ENCODE measurements around the gene ARHGAP6. TPM values are rescaled to one million over a fixed set of nuclear protein-coding genes. Genes with fewer than 3 reads are reported as not detected.

ARHGAP6 gene
- total RNA-seq, 1 donor from 2014 or later: 16.7 TPM

GRCh38 chrX:11381464-11381863, 284.3 kb downstream of the ARHGAP6 start:
- peak; percentile 54 for TF ChIP-seq CTCF (IDR thresholded peaks at IDR 0.05)
- Histone ChIP-seq H3K27me3 (ENCODE audit: low read depth) (no peaks in the 10 kb centered on the region), H3K4me3 (no peak overlapping the region), H3K4me1 (no peaks in the 10 kb centered on the region), H3K36me3 (no peaks in the 10 kb centered on the region), H3K9me3 (no peaks in the 10 kb centered on the region), H3K27ac (no peak overlapping the region)
- ATAC-seq: peak; percentile 61 to 87
- intact Hi-C loops (cut with DNase I): no loop called here
- DNase-seq: no peak

GRCh38 chrX:11380187-11380844, 285.4 kb downstream of the ARHGAP6 start:
- no peak for TF ChIP-seq CTCF (IDR thresholded peaks at IDR 0.05)
- DNase-seq: no peak
- intact Hi-C loops (cut with DNase I): no loop called here
- Histone ChIP-seq H3K4me1 (no peaks in the 10 kb centered on the region), H3K27me3 (ENCODE audit: low read depth) (no peaks in the 10 kb centered on the region), H3K27ac (peak overlapping the region; percentile 31), H3K36me3 (no peaks in the 10 kb centered on the region), H3K9me3 (no peaks in the 10 kb centered on the region), H3K4me3 (no peak overlapping the region)
- peak; percentile 37 to 44 for ATAC-seq

DNA sequence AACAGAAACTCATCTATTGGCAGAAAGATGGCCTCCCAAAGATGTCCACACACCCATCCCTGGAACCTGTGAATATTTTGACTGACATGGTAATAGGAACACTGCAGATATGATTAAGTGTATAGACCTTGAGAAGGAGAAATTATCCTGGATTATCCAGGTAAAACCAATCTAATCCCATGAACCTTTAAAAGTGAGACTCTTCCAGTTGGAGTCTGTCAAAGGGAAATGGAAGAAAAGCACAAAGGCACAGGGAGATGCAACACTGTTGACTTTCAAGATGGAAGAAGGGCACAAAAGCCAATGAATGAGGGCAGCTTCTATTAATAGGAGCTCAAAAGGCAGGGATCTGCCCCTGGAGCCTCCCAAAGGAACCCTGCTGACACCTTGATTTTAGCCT, 289.6 kb downstream of the ARHGAP6 start:
- Histone ChIP-seq H3K27me3 (ENCODE audit: low read depth) (no peaks in the 10 kb centered on the region), H3K4me3 (no peak overlapping the region), H3K27ac (no peak overlapping the region), H3K36me3 (no peaks in the 10 kb centered on the region), H3K9me3 (no peaks in the 10 kb centered on the region), H3K4me1 (no peaks in the 10 kb centered on the region)
- intact Hi-C loops (cut with DNase I): no loop called here
- no peak for TF ChIP-seq CTCF (IDR thresholded peaks at IDR 0.05)
- DNase-seq (no peak), ATAC-seq (no peak)

- Histone ChIP-seq H3K9me3 (no peaks in the 10 kb centered on the region), H3K36me3 (no peaks in the 10 kb centered on the region), H3K4me3 (no peak overlapping the region), H3K27ac (no peak overlapping the region), H3K27me3 (ENCODE audit: low read depth) (no peaks in the 10 kb centered on the region), H3K4me1 (no peaks in the 10 kb centered on the region)
- no peak for TF ChIP-seq CTCF (IDR thresholded peaks at IDR 0.05)
- DNase-seq: no peak
- intact Hi-C loops (cut with DNase I): no loop called here
- ATAC-seq: no peak
Observed at GRCh38 chrX:11375614-11376119, 290.1 kb downstream of the ARHGAP6 start.

- H3K4me3 ChIP-seq: no peak overlapping the region
- DNase-seq: no peak
- ATAC-seq: no peak
- H3K27ac ChIP-seq: no peak overlapping the region
- no peaks in the 10 kb centered on the region for H3K4me1 ChIP-seq
- no peaks in the 10 kb centered on the region for H3K27me3 ChIP-seq (ENCODE audit: low read depth)
- H3K36me3 ChIP-seq: no peaks in the 10 kb centered on the region
- TF ChIP-seq CTCF (IDR thresholded peaks at IDR 0.05): no peak
- intact Hi-C loops (cut with DNase I): no loop called here
- H3K9me3 ChIP-seq: no peaks in the 10 kb centered on the region
Observed at GRCh38 chrX:11374570-11374969, 291.1 kb downstream of the ARHGAP6 start.

Measured in lower lobe of right lung (tissue), 2 donors.